Left renal pelvis (tissue), 4 donors: Measurements from ENCODE around the gene SEC14L5. TPM values are rescaled to one million over a fixed set of nuclear protein-coding genes. Genes with fewer than 3 reads are reported as not detected.

ENCODE experiments used
- DNase-seq, 4 donors: peaks; one replicate each; pipeline ENCODE4 v3.0.0-alpha.2; 2013; ENCODE audit warnings: low read depth in 4 of 4, low spot score in 3 of 4
- polyA plus RNA-seq, 4 donors: library from polyadenylated mRNA; unstranded; fragments of 120-200 nt; gene quantifications; one replicate each; pipeline ENCODE4 v1.2.1, GENCODE V29; 2013; ENCODE audit not compliant: insufficient read length in 4 of 4

Gene SEC14L5
- polyA plus RNA-seq, 4 donors: 0.13 to 0.38 (median 0.16) TPM

DNA sequence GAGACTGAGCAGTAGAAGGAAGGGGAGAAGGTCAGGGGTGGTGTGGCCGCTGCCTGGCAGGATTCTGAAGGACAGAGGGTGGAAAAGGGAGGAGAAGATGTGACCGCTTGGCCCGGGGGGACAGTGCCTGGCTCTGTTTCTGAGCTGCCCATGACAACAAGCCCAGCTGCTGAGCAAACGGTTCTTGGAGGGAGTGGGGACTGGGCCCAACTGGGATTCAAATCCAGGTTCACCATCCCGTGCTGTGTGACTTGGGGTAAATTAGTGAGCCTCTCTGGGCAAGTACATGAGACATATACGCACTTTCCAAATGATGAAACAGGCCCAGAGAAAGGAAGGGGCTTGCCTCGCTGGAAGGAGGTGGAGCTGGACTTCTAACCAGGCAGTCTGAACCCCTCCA is 23.3 kb downstream of the SEC14L5 start:
- DNase-seq: no peak

DNA sequence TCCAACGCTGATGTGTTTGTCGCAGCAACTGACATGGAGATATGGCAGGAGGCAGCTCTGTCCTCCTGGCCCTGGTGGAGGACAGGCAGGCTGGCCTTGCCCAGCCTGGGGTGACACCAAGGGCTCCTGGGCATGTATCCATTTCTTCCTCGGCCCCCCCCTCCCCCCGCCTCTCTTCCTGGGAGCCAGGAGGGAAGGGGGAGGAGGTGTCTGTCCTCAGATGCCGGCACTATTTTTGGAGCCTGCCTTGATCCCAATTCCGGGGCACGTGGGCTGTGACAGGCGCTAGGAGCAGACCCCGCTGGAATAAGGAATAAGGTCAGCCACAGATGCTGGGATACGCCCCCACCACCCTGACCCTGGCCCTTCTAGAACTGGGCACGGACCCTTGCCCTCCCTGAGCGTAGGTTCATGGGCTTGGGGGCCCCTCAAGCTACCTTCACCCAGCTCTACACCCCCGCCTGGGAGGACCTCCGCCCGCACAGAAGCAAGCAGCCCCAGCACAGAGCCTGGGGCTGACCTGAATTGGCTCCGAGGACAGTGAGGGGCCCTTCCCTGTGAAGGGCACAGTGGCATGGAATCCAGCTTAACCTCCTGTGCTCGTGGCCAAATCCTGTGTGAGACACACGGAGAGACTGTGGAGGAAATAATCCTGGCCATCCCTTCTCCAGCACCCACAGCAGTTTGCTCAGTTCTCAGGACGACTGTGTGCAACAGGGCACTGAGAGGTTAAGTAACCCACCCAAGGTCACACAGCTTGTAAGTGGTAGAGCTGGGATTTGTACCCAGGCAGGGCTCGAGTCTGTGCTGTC is 24.1 kb downstream of the SEC14L5 start:
- DNase-seq: no peak

DNA sequence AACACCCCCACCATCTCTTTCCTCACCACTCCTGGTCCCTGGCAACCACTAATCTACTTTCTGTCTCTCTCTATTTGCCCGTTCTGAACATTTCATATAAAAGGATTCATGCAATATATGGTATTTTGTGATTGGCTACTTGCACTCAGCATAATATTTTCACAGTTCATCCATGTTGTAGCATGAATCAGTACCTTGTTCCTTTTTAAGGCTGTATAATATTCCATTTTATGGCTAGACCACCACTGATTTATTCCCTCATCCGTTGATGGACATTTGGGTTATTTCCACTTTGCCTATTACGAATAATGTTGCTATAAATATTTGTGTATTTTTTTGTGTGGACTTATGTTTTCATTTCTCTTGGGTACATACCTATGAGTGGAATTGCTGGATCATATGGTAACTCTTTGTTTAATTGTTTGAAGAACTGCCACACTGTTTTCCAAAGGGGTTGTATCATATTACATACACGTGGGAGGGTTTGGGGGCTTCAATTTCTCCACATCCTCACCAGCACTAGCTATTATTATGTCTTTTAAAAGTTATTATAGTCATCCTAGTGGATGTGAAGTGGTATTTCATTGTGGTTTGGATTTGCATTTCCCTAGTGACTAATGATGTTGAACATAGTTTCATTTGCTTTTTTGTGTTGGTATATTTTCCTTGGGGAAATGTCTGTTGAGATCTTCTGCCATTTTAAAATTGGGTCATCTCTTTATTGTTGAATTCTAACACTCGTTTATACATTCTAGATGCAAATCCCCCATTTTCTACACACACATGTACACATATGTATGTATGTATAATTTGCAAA is 26.3 kb downstream of the SEC14L5 start:
- DNase-seq: no peak

DNA sequence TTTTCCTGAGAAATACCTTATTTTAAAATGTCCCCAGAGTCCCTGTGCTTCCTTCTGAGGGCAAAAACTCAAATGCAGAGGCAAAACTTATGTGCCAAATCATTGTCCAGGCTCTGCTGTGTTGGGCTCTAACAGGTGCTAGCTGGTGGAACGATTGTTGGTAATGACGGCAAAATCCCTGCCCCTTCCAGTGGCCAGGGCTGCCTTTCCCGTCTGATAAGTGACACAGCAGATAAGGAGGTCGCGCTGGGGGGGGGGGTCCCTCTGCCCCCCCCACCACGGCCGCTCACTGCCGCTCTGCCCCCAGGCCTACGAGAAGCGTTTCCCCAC is 29.1 kb downstream of the SEC14L5 start:
- DNase-seq: no peak

DNA sequence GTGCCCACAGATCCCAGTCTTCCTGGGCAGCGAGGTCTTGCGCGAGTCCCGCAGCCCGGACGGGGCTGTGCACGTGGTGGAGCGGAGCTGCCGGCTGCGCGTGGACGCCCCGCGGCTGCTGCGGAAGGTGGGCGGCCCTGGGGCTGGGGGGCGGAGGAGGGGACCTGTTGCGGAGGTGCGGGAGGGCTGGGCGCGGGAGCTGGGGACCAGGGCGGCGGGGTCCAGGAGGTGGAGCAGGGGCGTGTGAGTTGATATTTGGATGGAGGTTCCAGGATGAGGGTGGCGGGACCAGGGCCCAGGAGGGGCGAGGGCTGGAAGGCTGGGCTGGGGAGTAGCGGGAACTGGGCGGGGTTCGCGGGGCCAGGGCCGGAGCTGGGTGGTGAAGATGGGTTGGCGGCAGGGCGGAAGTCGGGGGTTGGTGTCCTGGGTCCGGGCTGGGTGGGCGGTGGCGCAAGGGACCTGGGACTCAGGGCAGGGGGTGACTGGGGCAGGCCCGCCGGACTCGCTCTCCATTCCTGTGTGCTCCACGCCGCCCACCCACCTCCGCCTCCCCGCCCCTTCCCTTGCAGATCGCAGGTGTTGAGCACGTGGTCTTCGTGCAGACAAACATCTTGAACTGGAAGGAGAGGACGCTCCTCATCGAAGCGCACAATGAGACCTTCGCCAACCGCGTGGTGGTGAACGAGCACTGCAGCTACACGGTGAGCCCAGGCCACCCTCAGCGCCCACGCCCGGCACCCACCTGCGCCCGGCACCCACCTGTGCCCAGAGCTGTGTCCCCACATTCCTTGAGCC is 29.6 kb downstream of the SEC14L5 start:
- DNase-seq: no peak

DNA sequence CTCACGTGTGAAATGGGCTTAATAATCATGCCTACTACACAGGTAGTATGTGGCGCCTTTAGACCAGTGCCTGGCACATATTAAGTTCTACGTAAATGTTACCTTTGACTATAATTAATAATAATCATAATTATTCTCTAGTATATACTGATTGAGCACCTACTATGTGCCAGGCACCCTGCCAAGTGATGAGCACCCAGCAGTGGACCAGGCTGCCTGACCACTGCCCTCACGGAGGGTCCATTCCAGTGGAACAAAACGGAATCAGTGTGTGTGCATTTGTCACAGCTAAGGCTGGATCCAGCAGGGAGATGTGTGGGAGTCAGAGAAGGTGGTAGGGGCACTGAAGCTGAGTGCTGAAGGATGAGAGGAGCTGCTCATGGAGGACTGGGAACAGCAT is 30.5 kb downstream of the SEC14L5 start:
- no peak for DNase-seq

DNA sequence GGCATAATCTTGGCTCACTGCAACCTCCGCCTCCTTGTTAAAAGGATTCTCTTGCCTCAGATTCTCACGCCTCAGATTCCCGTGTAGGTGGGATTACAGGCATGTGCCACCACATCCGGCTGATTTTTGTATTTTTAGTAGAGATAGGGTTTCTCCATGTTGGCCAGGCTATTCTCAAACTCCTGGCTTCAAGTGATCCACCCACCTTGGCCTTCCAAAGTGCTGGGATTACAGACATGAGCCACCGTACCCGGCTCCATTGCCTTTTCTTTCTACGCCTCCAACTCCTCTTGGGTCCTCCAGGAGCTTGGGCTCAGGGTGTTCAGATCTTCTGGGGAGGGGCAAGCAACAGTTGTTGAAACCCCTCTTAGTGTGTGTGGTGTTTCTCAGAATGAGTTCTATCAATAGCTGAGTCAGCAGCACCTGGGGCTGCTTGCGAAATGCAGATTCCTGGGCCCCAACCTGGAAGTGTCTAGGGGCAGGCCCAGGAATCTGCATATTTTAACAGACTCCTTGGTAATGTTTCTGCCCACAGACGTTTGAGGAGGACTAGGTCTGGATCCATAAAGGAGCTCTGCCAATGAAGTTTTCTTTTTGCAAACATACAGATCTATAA is 31.4 kb downstream of the SEC14L5 start:
- no peak for DNase-seq

DNA sequence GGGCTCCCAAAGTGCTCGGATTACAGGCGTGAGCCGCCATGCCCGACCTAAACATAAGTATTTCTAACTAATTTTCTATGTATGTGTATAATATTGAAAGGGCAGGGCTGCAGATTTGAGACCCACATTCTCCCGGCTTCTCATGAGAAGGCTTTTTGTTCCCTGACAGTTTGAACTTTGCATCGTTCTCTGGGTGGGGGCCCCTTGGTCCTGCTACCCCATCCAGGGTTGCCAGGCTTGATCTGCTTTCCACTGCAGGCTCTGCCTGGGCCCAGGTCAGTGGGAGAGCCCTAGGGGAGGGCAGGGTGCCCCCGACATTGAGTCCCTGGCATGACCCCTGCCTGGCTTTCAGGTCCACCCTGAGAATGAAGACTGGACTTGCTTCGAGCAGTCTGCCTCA is 32.3 kb downstream of the SEC14L5 start:
- DNase-seq: no peak

DNA sequence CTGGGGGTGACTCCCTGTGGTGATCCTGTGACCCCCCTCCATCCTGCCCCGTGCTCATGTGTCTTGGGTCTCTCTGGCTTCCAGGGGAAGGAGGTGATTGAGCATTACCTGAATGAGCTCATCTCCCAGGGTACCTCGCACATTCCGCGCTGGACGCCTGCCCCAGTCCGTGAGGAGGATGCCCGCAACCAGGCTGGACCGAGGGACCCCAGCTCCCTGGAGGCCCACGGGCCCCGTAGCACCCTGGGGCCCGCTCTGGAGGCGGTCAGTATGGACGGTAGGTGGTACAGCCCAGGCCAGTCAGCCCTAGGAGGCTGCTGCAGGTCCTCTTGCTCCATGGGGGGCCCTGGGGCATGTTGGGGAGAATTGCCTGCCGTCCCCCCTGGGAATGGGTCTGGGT is 33.6 kb downstream of the SEC14L5 start:
- DNase-seq: no peak

DNA sequence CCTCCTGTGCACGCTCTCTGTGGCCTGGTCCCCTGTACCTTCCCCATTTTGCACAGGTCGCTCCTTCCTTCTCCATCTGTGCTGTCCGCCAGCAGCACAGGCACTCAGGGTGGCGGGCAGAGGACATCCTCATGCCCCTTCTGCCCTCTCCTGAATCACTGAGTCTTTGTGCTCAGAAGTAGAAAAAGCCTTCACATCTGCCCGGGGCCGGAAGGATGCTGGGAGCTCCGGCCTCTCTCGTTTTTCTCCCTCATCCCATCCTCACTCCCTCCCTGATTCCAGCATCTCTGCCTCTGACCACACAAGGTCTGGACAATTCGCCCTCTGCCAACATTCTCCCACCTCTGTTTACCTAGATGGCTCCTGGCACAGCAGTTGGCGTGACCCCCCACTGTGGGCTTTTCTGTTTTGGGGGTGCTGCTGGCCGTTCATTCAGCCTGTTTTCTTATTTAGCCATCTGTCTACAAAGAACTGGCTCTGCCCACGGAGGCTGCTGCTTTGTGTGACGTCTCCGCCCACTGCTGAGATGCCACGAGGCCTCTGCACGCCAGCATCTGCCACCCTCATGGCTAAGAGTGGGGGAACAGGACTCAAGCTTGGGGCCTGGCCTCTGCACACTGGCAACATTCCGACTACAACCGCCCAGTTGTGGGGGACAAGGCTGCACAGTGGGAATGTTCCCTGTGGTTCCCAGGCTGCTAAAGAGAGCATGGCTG is 36.7 kb downstream of the SEC14L5 start:
- no peak for DNase-seq

DNA sequence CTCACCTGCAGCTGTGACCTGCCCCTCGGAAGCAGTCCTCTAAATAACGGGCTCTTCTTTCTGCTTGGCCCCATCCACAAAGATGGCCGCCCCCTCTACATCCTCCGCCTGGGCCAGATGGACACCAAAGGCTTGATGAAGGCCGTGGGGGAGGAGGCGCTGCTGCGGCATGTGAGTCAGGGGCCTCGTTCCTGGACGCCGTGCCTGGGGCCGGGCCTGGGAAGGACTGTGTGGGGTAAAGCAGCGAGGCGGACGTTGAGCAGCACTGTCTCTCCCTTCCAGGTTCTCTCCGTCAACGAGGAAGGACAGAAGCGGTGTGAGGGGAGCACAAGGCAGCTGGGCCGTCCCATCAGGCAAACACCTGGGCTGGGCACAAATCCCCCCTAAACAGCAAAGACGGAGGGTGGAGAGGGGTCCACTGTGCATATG is 42.5 kb downstream of the SEC14L5 start:
- DNase-seq: no peak

DNA sequence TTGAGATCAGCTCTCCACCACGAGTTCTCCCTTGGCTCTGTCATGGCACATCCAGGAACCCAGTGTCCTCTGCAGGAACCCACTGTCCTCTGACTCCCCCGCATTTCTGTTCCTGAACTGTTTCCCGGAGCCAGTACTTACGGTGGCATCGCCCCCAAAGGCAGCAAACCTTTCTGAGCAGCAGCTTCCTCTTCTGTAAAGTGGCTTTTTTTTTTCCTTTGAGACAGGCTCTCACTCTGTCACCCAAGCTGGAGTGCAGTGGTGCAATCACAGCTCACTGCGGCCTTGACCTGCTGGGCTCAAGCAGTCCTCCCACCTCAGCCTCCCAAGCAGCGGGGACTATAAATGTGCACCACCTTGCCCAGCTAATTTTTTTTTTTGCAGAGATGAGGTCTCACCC is 43.4 kb downstream of the SEC14L5 start:
- no peak for DNase-seq

DNA sequence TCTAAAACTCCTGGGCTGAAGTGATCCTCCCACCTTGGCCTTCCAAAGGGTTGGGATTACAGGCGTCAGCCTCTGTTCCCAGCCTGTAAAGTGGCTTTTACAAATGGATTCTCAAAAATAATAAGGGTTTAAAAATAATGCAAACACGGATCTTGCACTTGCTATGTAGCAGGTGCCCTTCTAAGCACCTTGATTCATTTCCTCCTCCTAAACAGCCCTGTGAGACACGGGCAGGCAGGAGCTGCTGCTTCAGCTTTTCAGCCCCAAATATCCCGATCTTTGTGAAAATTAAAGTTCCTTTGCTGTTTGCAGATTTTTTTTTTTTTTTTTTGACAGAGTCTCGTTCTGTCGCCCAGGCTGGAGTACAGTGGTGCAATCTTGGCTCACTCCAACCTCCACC is 43.9 kb downstream of the SEC14L5 start:
- DNase-seq: no peak

DNA sequence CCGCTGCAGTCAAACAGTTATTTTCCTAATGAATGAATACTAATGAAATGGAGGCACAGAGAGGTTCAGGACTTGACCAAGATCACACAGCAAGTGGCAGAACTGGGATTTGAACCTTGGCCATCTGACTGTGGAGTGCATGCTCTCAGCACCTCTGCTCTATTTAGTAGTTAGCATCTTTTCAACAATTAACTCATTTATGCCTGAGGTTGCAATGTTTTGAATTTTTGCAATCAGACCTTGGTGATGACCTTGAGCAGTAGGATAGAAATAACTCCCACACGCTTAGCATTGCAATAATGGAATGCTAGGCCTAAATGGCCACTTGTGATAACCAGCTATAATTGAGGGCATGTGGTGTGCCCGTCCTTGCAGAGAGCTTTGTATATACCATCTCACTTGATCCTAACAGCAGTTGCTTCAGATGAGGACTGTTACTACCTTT is 44.6 kb downstream of the SEC14L5 start:
- DNase-seq: no peak

DNA sequence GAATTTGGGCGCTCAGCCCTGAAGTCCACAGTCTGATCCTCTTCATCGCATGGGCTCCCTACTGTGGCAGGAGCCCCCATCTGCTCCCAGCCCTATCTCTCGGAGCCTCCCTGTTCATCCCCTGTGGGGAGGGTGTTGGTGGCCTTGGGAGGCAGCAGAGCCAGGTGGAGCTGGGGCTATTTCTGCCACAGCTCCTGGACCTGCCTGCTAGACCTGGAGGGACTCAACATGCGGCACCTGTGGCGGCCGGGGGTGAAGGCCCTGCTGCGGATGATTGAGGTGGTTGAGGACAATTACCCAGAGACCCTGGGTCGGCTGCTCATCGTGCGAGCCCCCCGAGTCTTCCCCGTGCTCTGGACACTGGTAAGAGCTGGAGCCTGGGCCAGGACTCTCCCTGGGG is 45.1 kb downstream of the SEC14L5 start:
- DNase-seq: no peak

DNA sequence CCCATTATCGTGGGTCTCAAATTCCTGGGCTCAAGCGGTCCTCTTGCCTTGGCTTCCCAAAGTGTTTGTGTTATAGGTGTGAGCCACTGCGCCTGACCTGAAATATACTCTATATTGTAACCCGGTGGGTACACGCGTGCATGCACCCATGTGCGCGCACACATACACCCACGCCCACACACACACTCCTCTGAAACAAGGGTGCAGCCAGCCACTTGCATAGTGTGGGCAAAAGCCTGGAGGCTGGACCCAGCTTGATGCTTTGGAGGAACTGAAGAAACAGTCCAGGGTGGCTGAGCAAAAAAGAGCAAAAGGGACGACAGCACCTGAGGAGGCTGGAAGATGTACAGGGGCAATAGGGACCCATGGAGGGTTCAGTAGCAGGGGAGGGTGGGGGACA is 45.7 kb downstream of the SEC14L5 start:
- no peak for DNase-seq

DNA sequence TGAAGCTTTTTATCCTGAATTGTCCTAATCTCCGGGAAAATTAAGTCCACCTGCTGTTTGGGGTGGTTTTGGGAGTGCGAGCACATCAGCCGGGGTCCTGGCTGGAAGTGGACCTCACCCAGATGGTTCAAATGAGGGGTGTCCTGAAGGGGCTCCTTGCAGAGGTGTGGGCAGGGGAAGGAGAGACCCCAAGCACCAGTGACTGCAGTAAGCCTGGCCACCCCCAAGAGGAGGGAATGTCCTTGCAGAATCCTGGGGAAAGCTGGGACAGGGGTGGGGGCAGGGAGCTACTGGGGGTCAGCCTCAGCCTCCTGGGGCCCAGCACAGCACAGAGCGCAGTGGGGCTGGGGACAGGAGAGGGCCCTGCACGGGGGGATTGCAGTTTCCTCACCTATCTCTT is 46.2 kb downstream of the SEC14L5 start:
- DNase-seq: no peak

DNA sequence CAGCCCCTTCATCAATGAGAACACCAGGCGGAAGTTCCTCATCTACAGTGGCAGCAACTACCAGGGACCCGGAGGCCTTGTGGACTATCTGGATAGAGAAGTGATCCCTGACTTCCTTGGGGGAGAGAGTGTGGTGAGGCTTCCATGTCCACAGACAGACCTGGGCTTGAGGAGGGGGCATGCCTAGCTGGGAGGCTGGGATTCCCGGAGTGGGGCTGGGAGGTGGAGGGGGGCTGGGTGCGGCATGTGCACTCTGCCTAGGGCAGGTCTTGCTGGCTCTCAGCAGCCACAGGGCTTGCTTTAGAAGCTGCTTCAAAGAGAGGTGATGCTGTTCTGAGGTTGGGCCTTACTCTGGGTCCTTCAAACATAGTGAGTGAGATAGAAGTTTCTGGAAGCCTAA is 47.8 kb downstream of the SEC14L5 start:
- no peak for DNase-seq

DNA sequence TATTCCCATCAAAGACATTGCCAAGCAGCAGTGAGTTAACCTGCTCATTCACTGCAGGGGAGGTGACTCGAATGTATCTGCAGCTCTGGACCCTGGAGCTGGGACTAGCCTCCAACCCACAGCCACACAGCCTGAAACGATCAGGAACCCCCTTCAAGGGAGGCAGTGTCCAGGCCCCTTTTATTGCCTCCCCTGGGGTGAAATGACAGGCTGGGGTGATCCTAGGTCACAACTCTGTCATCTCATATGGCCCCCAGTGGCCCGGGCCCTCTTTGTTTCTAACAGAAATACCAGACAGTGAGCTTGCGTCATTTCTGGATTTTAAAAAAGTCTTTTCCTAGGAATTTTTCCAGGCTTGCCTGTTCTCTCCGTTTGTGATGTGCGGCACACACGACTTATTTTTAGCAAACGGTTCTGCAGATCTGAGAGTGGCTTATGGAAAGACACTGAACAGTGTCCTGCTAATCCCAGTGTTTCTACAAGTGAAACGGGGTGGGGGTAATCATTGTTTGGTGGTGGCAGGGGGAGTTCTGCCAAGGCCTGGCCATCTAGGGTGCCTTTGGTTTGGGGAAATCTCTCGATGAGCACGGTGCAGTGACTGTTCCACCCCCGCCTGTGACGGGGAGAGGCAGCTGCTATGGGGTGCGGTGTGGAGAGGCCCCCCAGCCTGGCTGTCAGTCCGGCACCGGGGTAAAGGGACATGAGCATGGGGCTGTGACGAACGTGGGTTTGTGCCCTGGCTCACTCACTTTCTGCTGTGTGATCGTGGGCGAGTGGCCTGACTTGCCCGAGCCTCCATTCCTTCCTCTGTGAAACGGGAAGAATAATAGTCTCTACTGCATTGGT is 48.4 kb downstream of the SEC14L5 start:
- DNase-seq: no peak
